ENCODE measurements around the gene SMO.
"Not testable (repeated sequence)": the region's sequence is repeated elsewhere in the genome, so short reads cannot be mapped to it uniquely, and the experiment has no call there.

The SMO gene

DNA sequence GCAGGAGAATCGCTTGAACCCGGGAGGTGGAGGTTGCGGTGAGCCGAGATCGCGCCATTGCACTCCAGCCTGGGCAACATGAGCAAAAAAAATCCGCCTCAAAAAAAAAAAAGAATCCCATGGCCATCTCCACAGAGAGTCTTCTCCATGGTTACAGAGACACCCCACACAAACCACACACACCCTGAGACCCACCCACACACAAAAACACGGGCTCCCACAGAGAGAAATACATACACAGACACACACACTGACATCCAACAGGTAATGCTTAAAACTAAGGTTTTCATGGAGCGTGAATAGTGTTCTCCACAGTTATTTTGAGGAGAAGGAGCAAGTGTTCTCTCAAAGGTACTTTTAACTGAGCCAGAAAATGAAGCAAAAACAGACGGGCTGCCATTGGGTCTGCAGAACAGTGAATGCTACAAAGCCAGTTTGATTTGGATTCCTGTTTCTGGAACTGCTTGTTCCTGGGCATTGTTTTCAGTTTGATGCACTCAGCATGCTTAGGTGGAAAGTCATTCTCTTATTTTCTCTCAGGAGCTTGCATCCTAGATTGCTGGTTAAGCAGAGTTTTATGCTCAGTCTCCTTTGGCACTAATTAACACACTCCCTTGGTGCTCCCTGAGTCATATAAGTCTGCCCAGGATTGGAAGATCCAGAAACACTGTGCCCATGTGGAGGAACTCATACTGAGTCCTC, 51.8 kb downstream of the SMO start:
- DNase-seq (ENCODE audit: low read depth): no peak
- H3K4me3 ChIP-seq (ENCODE audit: control insufficient read depth, low read depth, low read length): no peak overlapping the region
- no peak for TF ChIP-seq CTCF (IDR thresholded peaks at IDR 0.05; ENCODE audit: control insufficient read depth, insufficient read depth, low read depth, low read length, missing control alignments)

GRCh38 chr7:129244220-129244619, 55.8 kb downstream of the SMO start:
- TF ChIP-seq CTCF (IDR thresholded peaks at IDR 0.05; ENCODE audit: control insufficient read depth, insufficient read depth, low read depth, low read length, missing control alignments): no peak
- DNase-seq (ENCODE audit: low read depth): no peak
- no peak overlapping the region for H3K4me3 ChIP-seq (ENCODE audit: control insufficient read depth, low read depth, low read length)

- no peak for DNase-seq (ENCODE audit: low read depth)
- no peak overlapping the region for H3K4me3 ChIP-seq (ENCODE audit: control insufficient read depth, low read depth, low read length)
- TF ChIP-seq CTCF (IDR thresholded peaks at IDR 0.05; ENCODE audit: control insufficient read depth, insufficient read depth, low read depth, low read length, missing control alignments): no peak
Measured at GRCh38 chr7:129245533-129245932, 57.1 kb downstream of the SMO start.

DNA sequence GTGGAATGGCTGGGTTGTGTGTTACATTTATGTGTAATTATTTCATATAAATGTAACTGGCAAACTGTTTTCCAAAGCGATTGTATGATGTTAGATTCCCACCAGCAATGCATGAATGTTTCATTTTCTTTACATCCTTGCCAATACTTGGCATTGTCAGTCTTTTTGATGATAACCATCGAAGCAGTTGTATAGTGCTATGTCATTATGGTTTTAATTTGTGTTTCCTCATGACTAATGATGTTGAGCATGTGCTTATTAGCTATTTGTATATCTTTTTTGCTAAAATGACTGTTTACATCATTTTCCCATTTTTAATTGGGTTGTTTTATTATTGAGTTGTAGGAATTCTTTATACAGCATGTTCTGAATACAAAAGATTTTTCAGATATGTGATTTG, 58.7 kb downstream of the SMO start:
- TF ChIP-seq CTCF (IDR thresholded peaks at IDR 0.05; ENCODE audit: control insufficient read depth, insufficient read depth, low read depth, low read length, missing control alignments): no peak
- H3K4me3 ChIP-seq (ENCODE audit: control insufficient read depth, low read depth, low read length): no peak overlapping the region
- no peak for DNase-seq (ENCODE audit: low read depth)

DNA sequence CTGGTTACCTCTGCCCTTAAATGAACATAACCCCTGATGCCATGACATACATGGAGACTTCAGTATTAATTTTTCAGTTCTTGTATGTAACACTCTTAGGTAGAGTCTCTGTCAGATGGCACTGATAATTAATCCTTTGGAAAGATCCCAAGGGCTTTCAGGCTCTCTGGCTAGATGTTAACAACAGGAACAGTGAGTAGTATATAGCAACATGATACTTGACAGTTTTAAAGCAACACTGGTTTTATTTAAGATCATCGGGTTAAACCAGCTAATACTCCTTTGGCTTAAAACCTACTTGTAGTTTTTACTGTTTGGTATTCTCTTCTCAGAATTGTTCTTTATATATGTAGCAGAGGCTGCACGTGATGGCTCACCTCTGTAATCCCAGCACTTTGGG, 63.7 kb downstream of the SMO start:
- DNase-seq (ENCODE audit: low read depth): no peak
- no peak for TF ChIP-seq CTCF (IDR thresholded peaks at IDR 0.05; ENCODE audit: control insufficient read depth, insufficient read depth, low read depth, low read length, missing control alignments)
- no peak overlapping the region for H3K4me3 ChIP-seq (ENCODE audit: control insufficient read depth, low read depth, low read length)

DNA sequence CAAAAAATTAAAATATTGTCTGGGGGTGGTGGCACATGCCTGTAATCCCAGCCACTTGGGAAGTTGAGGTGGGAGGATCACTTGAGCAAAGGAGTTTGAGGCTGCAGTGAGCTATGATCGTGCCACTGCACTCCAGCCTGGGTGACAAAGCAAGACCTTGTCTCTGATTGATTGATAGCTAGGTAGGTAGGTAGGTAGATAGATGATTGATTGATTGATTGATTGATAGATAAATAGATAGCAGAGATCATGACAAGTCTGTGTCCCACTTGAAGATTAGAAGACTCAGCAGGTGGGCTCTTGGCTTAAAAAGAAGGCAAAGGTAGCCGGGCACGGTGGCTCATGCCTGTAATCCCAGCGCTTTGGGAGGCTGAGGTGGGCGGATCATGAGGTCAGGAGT, 64.2 kb downstream of the SMO start:
- DNase-seq (ENCODE audit: low read depth); H3K4me3 ChIP-seq (ENCODE audit: control insufficient read depth, low read depth, low read length): not testable (repeated sequence)

DNA sequence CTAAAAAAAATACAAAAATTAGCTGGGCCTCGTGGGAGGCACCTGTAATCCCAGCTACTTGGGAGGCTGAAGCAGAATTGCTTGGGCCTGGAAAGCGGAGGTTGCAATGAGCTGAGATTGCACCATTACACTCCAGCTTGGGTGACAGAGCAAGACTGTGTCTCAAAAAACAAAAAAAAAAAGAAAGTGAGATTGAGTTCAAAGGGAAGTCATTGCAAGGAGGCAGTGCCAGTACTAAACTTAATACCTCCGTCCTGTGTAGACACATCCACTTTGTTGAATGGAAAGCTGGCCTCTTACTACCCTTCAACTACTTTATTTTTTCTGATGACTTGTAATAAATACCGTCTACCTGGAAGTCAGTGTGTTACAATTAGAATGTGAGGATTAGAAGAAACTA, 67.4 kb downstream of the SMO start:
- DNase-seq (ENCODE audit: low read depth): no peak
- no peak overlapping the region for H3K4me3 ChIP-seq (ENCODE audit: control insufficient read depth, low read depth, low read length)
- no peak for TF ChIP-seq CTCF (IDR thresholded peaks at IDR 0.05; ENCODE audit: control insufficient read depth, insufficient read depth, low read depth, low read length, missing control alignments)

Measured in AG09309 (cell line).